SU-DHL-6 (cell line): ENCODE data around the gene NELL1.

Experiments used
- H2AFZ ChIP-seq: fragments of 200-600 bp; sonication (generic); 2 replicates; pipeline ENCODE4 v1.6.1; 2014; ENCODE audit warnings: low read depth, mild to moderate bottlenecking, moderate library complexity, mixed read lengths, antibody characterized with exemption, low read length; ENCODE audit not compliant: severe bottlenecking
- H3F3A ChIP-seq: fragments of 200-600 bp; shearing (Covaris generic); 2 replicates; pipeline ENCODE4 v1.6.0; 2016; ENCODE audit warnings: antibody characterized with exemption, mild to moderate bottlenecking; ENCODE audit not compliant: insufficient read depth
- H3K27ac ChIP-seq: fragments of 200-600 bp; sonication (generic); 2 replicates; pipeline ENCODE4 v1.5.1; 2016; ENCODE audit warnings: low read depth, mild to moderate bottlenecking, low read length, moderate library complexity, mixed read lengths
- H3K27me3 ChIP-seq: fragments of 200-600 bp; sonication (generic), shearing (Covaris generic); 2 replicates; pipeline ENCODE4 v1.6.0; 2014; ENCODE audit warnings: mild to moderate bottlenecking, low read length
- H3K36me3 ChIP-seq: fragments of 200-600 bp; sonication (generic); 2 replicates; pipeline ENCODE4 v1.6.1; 2014; ENCODE audit warnings: mild to moderate bottlenecking, low read length, mixed read lengths
- H3K4me2 ChIP-seq: fragments of 300-600, 200-600 bp; shearing (Covaris generic), sonication (generic); 2 replicates; pipeline ENCODE4 v1.6.0; 2014; ENCODE audit warnings: low read length, low read depth, mild to moderate bottlenecking; ENCODE audit not compliant: poor library complexity, severe bottlenecking
- H3K4me3 ChIP-seq: fragments of 200-600 bp; sonication (generic); 2 replicates; pipeline ENCODE4 v1.5.1; 2014; ENCODE audit warnings: antibody characterized with exemption, low read length, mild to moderate bottlenecking, mixed read lengths; ENCODE audit not compliant: insufficient read depth, poor library complexity, severe bottlenecking
- H3K79me2 ChIP-seq: fragments of 200-600 bp; sonication (generic); 2 replicates; pipeline ENCODE4 v1.6.1; 2014; ENCODE audit warnings: mild to moderate bottlenecking, low read length, moderate library complexity; ENCODE audit not compliant: insufficient read depth
- H3K9ac ChIP-seq: fragments of 200-600 bp; sonication (generic); 2 replicates; pipeline ENCODE4 v1.7.0; 2014; ENCODE audit warnings: mild to moderate bottlenecking, low read length
- H3K9me2 ChIP-seq: fragments of 200-600 bp; sonication (generic); replicated peaks from 2 replicates; pipeline ENCODE4 v1.6.1; 2014; ENCODE audit warnings: low read length; ENCODE audit not compliant: insufficient read depth
- H3K9me3 ChIP-seq: fragments of 200-600 bp; sonication (generic); 2 replicates; pipeline ENCODE4 v1.6.1; 2014; ENCODE audit warnings: low read length, mixed read lengths; ENCODE audit not compliant: insufficient read depth
- H4K20me1 ChIP-seq: fragments of 200-600 bp; sonication (generic); 2 replicates; pipeline ENCODE4 v1.6.1; 2014; ENCODE audit warnings: low read depth, mild to moderate bottlenecking, antibody characterized with exemption, low read length, moderate library complexity, mixed read lengths
- CTCF ChIP-seq: fragments of 200-600 bp; sonication (generic); IDR thresholded peaks from one replicate; pipeline ENCODE4 v1.5.1; 2017; ENCODE audit warnings: antibody characterized with exemption, mild to moderate bottlenecking, low read length, moderate library complexity; ENCODE audit not compliant: insufficient read depth, poor library complexity, severe bottlenecking
- EZH2phosphoT487 ChIP-seq: fragments of 200-600 bp; sonication (generic), shearing (Covaris generic); conservative IDR thresholded peaks from 2 replicates; pipeline ENCODE4 v1.6.1; 2018; ENCODE audit warnings: mild to moderate bottlenecking, antibody characterized with exemption, low read length, moderate library complexity, mixed read lengths

Gene NELL1

GRCh38 chr11:20623252-20623651 lies 46.1 kb upstream of the NELL1 start:
- TF ChIP-seq EZH2phosphoT487 = no peak
- TF ChIP-seq CTCF = no peak
- no peak overlapping the region for H2AFZ ChIP-seq
- no peaks in the 10 kb centered on the region for H3K36me3 ChIP-seq
- no peaks in the 10 kb centered on the region for H3K9me3 ChIP-seq
- no peak overlapping the region for H3K27ac ChIP-seq
- H3K27me3 ChIP-seq = no peaks in the 10 kb centered on the region
- H4K20me1 ChIP-seq = no peaks in the 10 kb centered on the region
- H3K9ac ChIP-seq = no peak overlapping the region
- H3K9me2 ChIP-seq = no peaks in the 10 kb centered on the region
- H3K4me2 ChIP-seq = no peak overlapping the region
- H3F3A ChIP-seq = no peaks in the 10 kb centered on the region
- no peaks in the 10 kb centered on the region for H3K79me2 ChIP-seq
- H3K4me3 ChIP-seq = no peak overlapping the region

GRCh38 chr11:20626279-20626678 lies 43.1 kb upstream of the NELL1 start:
- Histone ChIP-seq H3K9ac (no peak overlapping the region), H4K20me1 (no peaks in the 10 kb centered on the region), H3K36me3 (no peaks in the 10 kb centered on the region), H3K79me2 (no peaks in the 10 kb centered on the region), H3K9me2 (no peaks in the 10 kb centered on the region), H3K4me3 (no peak overlapping the region), H3K9me3 (no peaks in the 10 kb centered on the region), H3K4me2 (no peak overlapping the region), H3K27ac (no peak overlapping the region), H3F3A (no peaks in the 10 kb centered on the region), H2AFZ (no peak overlapping the region), H3K27me3 (no peaks in the 10 kb centered on the region)
- TF ChIP-seq EZH2phosphoT487 (no peak), CTCF (no peak)

- Histone ChIP-seq H3K9me2 (no peaks in the 10 kb centered on the region), H2AFZ (no peak overlapping the region), H3K9me3 (no peaks in the 10 kb centered on the region), H3K4me2 (no peak overlapping the region), H3F3A (no peaks in the 10 kb centered on the region), H3K27ac (no peak overlapping the region), H3K27me3 (no peaks in the 10 kb centered on the region), H3K36me3 (no peaks in the 10 kb centered on the region), H3K9ac (no peak overlapping the region), H4K20me1 (no peaks in the 10 kb centered on the region), H3K4me3 (no peak overlapping the region), H3K79me2 (no peaks in the 10 kb centered on the region)
- no peak for TF ChIP-seq CTCF
- TF ChIP-seq EZH2phosphoT487 = no peak
Measured at GRCh38 chr11:20627026-20627425, 42.4 kb upstream of the NELL1 start.
